ENCODE data around the gene CST3. TPM values are rescaled to one million over a fixed set of nuclear protein-coding genes. Genes with fewer than 3 reads are reported as not detected.
"Not testable (repeated sequence)": the region's sequence is repeated elsewhere in the genome, so short reads cannot be mapped to it uniquely, and the experiment has no call there.

The CST3 gene
- total and polyA plus RNA-seq, 2 donors (not counting 1 experiment from before 2014, with no cell fraction given) = 1.2 to 16.9 TPM

DNA sequence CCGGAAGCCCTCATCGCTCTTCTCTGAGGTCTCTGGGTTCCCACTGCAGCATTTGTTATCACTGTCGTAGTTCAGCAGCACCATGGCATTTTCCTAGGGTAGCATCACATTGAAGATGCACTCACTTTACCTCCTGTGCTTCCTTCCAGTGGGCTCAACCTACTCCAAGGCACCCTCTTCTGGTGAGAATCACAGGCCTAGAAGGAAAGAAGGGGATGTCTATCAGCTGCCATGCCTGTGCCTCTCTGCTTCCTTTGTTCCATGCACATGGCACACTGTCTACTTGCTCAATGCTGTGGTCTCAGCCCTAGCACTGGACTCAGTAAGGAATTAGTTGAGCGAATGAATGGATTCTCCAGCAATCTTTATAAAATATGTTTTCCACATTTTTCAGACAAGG, 28.4 kb upstream of the CST3 start:
- ChIA-PET POLR2A (no interaction called here), CTCF (no interaction called here)
- no peak overlapping the region for H3K4me2 ChIP-seq (replicated peaks; ENCODE audit: low read depth, low read length, poor library complexity, severe bottlenecking)
- TF ChIP-seq, protein P1, sequence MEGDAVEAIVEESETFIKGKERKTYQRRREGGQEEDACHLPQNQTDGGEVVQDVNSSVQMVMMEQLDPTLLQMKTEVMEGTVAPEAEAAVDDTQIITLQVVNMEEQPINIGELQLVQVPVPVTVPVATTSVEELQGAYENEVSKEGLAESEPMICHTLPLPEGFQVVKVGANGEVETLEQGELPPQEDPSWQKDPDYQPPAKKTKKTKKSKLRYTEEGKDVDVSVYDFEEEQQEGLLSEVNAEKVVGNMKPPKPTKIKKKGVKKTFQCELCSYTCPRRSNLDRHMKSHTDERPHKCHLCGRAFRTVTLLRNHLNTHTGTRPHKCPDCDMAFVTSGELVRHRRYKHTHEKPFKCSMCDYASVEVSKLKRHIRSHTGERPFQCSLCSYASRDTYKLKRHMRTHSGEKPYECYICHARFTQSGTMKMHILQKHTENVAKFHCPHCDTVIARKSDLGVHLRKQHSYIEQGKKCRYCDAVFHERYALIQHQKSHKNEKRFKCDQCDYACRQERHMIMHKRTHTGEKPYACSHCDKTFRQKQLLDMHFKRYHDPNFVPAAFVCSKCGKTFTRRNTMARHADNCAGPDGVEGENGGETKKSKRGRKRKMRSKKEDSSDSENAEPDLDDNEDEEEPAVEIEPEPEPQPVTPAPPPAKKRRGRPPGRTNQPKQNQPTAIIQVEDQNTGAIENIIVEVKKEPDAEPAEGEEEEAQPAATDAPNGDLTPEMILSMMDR (IDR thresholded peaks at IDR 0.05) = no peak
- no peak for TF ChIP-seq EZH2 (IDR thresholded peaks at IDR 0.05; ENCODE audit: borderline replicate concordance, insufficient read depth, low read depth, low read length, poor library complexity, severe bottlenecking)
- H3K79me2 ChIP-seq (ENCODE audit: control insufficient read depth, insufficient read depth, low read length) = no peaks in the 10 kb centered on the region
- no peak for DNase-seq
- no peaks in the 10 kb centered on the region for H3K9me3 ChIP-seq (ENCODE audit: control extremely low read depth in 1 of 3, control insufficient read depth in 2 of 3, insufficient read depth in 1 of 3, low read length in 2 of 3)
- H3K4me3 Mint-ChIP-seq = no peak overlapping the region
- no peaks in the 10 kb centered on the region for H3K27me3 Mint-ChIP-seq
- no peaks in the 10 kb centered on the region for H3K36me3 ChIP-seq (replicated peaks in 1 of 2; ENCODE audit: control extremely low read depth in 1 of 2, control insufficient read depth in 1 of 2, extremely low read depth in 1 of 2, insufficient read depth in 2 of 2, low read length in 1 of 2)
- no peak overlapping the region for H3K27ac ChIP-seq (ENCODE audit: low read length in 2 of 2)
- no peak overlapping the region for H3K9ac ChIP-seq (ENCODE audit: low read length)
- H3K4me1 Mint-ChIP-seq = no peaks in the 10 kb centered on the region
- no peak overlapping the region for H2AFZ ChIP-seq (ENCODE audit: insufficient read depth, low read depth, low read length, poor library complexity, severe bottlenecking)
- H3K4me1 ChIP-seq (ENCODE audit: control insufficient read depth in 2 of 2, insufficient read depth in 2 of 2, low read length in 2 of 2) = no peaks in the 10 kb centered on the region
- WGBS (ENCODE audit: insufficient coverage) = 93% methylated on average over 3 of the region's 4 CpGs
- H4K20me1 ChIP-seq (ENCODE audit: control insufficient read depth, insufficient read depth, low read length, poor library complexity, severe bottlenecking) = no peaks in the 10 kb centered on the region
- H3K27ac Mint-ChIP-seq = no peak overlapping the region
- H3K27me3 ChIP-seq (replicated peaks in 1 of 4; ENCODE audit: control extremely low read depth in 1 of 4, control insufficient read depth in 3 of 4, insufficient read depth in 4 of 4, low read length in 3 of 4) = no peaks in the 10 kb centered on the region
- intact Hi-C loops (cut with micrococcal nuclease) = loop anchor here (5.0 kb wide), 1 partner anchor 331 kb away; no protein-coding TSS in a partner anchor
- H3K9me3 Mint-ChIP-seq (ENCODE audit: insufficient read depth) = no peaks in the 10 kb centered on the region
- ATAC-seq (ENCODE audit: low read depth) = no peak
- H3K4me3 ChIP-seq (ENCODE audit: control extremely low read depth in 1 of 5, extremely low read depth in 1 of 5, insufficient read depth in 1 of 5, low read depth in 2 of 5, low read length in 4 of 5) = no peak overlapping the region

DNA sequence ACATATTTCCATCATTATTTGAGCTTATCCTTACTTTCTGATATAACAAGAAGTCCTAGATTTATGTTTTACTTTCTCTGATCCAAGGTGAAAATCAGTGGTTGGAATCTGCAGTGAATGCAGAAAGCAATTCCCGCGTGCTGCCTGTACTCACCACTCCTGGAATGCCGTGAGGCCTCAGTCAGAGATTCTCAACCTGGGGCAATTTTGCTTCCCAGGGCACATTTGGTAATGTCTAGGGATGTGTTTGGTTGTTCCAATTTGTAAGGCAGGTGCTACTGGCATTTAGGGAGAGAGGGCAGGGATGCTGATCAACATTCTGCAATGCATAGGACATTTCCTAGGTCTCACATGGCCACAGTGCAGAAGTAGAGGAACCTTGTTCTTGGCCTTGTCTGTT, 27.2 kb upstream of the CST3 start:
- TF ChIP-seq, protein P1 (IDR thresholded peaks at IDR 0.05) = no peak
- TF ChIP-seq EZH2 (IDR thresholded peaks at IDR 0.05; ENCODE audit: borderline replicate concordance, insufficient read depth, low read depth, low read length, poor library complexity, severe bottlenecking) = no peak
- no peak for DNase-seq
- Histone ChIP-seq H3K36me3 (replicated peaks in 1 of 2; ENCODE audit: control extremely low read depth in 1 of 2, control insufficient read depth in 1 of 2, extremely low read depth in 1 of 2, insufficient read depth in 2 of 2, low read length in 1 of 2) (no peaks in the 10 kb centered on the region), H3K4me2 (replicated peaks; ENCODE audit: low read depth, low read length, poor library complexity, severe bottlenecking) (no peak overlapping the region), H3K4me1 (ENCODE audit: control insufficient read depth in 2 of 2, insufficient read depth in 2 of 2, low read length in 2 of 2) (no peaks in the 10 kb centered on the region), H3K27me3 (replicated peaks in 1 of 4; ENCODE audit: control extremely low read depth in 1 of 4, control insufficient read depth in 3 of 4, insufficient read depth in 4 of 4, low read length in 3 of 4) (no peaks in the 10 kb centered on the region), H3K27ac (ENCODE audit: low read length in 2 of 2) (no peak overlapping the region), H3K79me2 (ENCODE audit: control insufficient read depth, insufficient read depth, low read length) (no peaks in the 10 kb centered on the region), H3K9ac (ENCODE audit: low read length) (no peak overlapping the region), H3K4me3 (ENCODE audit: control extremely low read depth in 1 of 5, extremely low read depth in 1 of 5, insufficient read depth in 1 of 5, low read depth in 2 of 5, low read length in 4 of 5) (no peak overlapping the region), H2AFZ (ENCODE audit: insufficient read depth, low read depth, low read length, poor library complexity, severe bottlenecking) (no peak overlapping the region), H4K20me1 (ENCODE audit: control insufficient read depth, insufficient read depth, low read length, poor library complexity, severe bottlenecking) (no peaks in the 10 kb centered on the region), H3K9me3 (ENCODE audit: control extremely low read depth in 1 of 3, control insufficient read depth in 2 of 3, insufficient read depth in 1 of 3, low read length in 2 of 3) (no peaks in the 10 kb centered on the region)
- Mint-ChIP-seq H3K27ac (no peak overlapping the region), H3K27me3 (no peaks in the 10 kb centered on the region), H3K4me1 (no peaks in the 10 kb centered on the region), H3K4me3 (no peak overlapping the region), H3K9me3 (ENCODE audit: insufficient read depth) (no peaks in the 10 kb centered on the region)
- ATAC-seq (ENCODE audit: low read depth) = no peak
- ChIA-PET CTCF (no interaction called here), POLR2A (no interaction called here)
- 94% methylated on average over 2 of the region's 3 CpGs for WGBS (ENCODE audit: insufficient coverage)
- intact Hi-C loops (cut with micrococcal nuclease) = loop anchor here (5.0 kb wide), 1 partner anchor 332 kb away; no protein-coding TSS in a partner anchor

DNA sequence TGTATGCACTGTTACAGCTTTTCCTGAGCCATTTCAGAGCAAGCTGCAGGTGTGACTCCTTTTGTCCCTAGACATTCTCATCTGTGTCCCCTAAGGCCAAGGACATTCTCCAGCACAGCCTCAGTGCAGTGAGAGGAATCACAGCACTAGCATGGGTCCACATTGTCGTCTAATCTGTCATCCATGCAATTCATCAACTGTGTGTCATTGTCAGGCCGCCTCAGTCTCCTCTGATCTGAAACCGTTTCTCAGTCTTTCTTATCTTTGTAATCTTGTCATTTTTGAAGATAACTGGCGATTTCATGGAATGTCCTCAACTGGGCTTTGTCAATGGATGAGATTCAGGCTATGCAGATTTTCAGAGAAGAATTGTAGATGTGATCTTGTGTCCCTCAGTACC, 26.3 kb upstream of the CST3 start:
- H3K9me3 Mint-ChIP-seq (ENCODE audit: insufficient read depth); H3K27me3 ChIP-seq (replicated peaks in 1 of 4; ENCODE audit: control extremely low read depth in 1 of 4, control insufficient read depth in 3 of 4, insufficient read depth in 4 of 4, low read length in 3 of 4); DNase-seq; H3K4me2 ChIP-seq (replicated peaks; ENCODE audit: low read depth, low read length, poor library complexity, severe bottlenecking); H3K4me1 Mint-ChIP-seq; H3K27me3 Mint-ChIP-seq; H3K4me3 ChIP-seq (ENCODE audit: control extremely low read depth in 1 of 5, extremely low read depth in 1 of 5, insufficient read depth in 1 of 5, low read depth in 2 of 5, low read length in 4 of 5); H3K4me1 ChIP-seq (ENCODE audit: control insufficient read depth in 2 of 2, insufficient read depth in 2 of 2, low read length in 2 of 2); H2AFZ ChIP-seq (ENCODE audit: insufficient read depth, low read depth, low read length, poor library complexity, severe bottlenecking); H3K79me2 ChIP-seq (ENCODE audit: control insufficient read depth, insufficient read depth, low read length); ATAC-seq (ENCODE audit: low read depth); H4K20me1 ChIP-seq (ENCODE audit: control insufficient read depth, insufficient read depth, low read length, poor library complexity, severe bottlenecking); intact Hi-C loops (cut with micrococcal nuclease); H3K4me3 Mint-ChIP-seq; H3K9ac ChIP-seq (ENCODE audit: low read length); POLR2A ChIA-PET; H3K27ac ChIP-seq (ENCODE audit: low read length in 2 of 2); H3K9me3 ChIP-seq (ENCODE audit: control extremely low read depth in 1 of 3, control insufficient read depth in 2 of 3, insufficient read depth in 1 of 3, low read length in 2 of 3); H3K36me3 ChIP-seq (replicated peaks in 1 of 2; ENCODE audit: control extremely low read depth in 1 of 2, control insufficient read depth in 1 of 2, extremely low read depth in 1 of 2, insufficient read depth in 2 of 2, low read length in 1 of 2); H3K27ac Mint-ChIP-seq: not testable (repeated sequence)
- 75% methylated on average over 4 of the region's 4 CpGs for WGBS (ENCODE audit: insufficient coverage)
- CTCF ChIA-PET = interaction anchor here (1.2 kb wide), 1 partner anchor 10 kb away, joined by 3 read pairs; no protein-coding TSS in a partner anchor

Measured in B cell (primary cell).